ENCODE results near the gene PAFAH2. TPM values are rescaled to one million over a fixed set of nuclear protein-coding genes. Genes with fewer than 3 reads are reported as not detected.
A peak's percentile ranks its signal among the peaks of the same experiment; 100 is the strongest.

PAFAH2 gene
- total RNA-seq, 2 donors from 2014 or later = 4.3 to 5.5 TPM

DNA sequence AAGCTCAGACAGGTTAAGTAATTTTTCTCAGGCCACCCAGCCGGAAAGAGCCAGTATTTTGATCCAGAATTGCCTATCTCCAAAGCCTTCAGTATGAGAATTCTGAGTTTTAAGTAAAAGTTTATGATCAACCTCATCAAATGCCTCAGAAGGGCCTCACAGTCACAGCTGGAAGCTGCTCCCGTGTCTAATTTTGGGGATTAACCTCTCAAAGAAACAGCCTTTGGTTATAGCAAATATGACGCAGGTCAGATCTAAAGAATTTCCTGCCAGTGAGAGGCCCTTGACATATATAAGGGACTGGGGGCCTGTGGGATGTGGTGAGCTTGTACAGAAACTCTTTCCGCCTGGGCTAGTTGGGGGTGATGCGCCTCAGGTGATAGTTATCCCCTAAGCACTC, 26.0 kb upstream of the PAFAH2 start:
- H3K27ac ChIP-seq = no peak overlapping the region
- TF ChIP-seq, protein P1, sequence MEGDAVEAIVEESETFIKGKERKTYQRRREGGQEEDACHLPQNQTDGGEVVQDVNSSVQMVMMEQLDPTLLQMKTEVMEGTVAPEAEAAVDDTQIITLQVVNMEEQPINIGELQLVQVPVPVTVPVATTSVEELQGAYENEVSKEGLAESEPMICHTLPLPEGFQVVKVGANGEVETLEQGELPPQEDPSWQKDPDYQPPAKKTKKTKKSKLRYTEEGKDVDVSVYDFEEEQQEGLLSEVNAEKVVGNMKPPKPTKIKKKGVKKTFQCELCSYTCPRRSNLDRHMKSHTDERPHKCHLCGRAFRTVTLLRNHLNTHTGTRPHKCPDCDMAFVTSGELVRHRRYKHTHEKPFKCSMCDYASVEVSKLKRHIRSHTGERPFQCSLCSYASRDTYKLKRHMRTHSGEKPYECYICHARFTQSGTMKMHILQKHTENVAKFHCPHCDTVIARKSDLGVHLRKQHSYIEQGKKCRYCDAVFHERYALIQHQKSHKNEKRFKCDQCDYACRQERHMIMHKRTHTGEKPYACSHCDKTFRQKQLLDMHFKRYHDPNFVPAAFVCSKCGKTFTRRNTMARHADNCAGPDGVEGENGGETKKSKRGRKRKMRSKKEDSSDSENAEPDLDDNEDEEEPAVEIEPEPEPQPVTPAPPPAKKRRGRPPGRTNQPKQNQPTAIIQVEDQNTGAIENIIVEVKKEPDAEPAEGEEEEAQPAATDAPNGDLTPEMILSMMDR (IDR thresholded peaks at IDR 0.05) = no peak
- no peaks in the 10 kb centered on the region for H3K36me3 ChIP-seq
- DNase-seq (ENCODE audit: low spot score) = no peak
- H3K9me3 ChIP-seq = no peaks in the 10 kb centered on the region
- no peaks in the 10 kb centered on the region for H3K27me3 ChIP-seq
- no peak overlapping the region for H3K4me3 ChIP-seq
- peaks cover 0 to 45% of the 10 kb centered on the region in 2 donors for H3K4me1 ChIP-seq

DNA sequence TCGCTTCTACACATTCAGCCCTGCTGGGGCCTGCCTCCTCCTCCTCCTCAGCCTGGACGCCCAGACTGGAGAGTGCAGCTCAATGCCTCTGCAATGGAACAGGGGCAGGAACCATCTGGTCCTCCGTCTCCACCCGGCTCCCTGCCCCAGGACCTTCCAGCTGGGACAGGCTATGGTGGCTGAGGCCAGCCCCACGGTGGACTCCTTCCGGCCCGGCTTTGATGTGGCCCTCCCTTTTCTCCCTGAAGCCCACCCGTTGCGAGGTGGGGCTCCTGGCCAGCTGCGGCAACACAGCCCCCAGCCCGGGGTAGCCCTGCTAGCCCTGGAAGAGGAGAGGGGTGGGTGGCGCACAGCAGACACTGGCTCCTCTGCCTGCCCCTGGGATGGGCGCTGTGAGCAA, 25.1 kb upstream of the PAFAH2 start:
- DNase-seq (ENCODE audit: low spot score) = no peak
- TF ChIP-seq, protein P1 (IDR thresholded peaks at IDR 0.05) = no peak
- Histone ChIP-seq H3K36me3 (no peaks in the 10 kb centered on the region), H3K27ac (peak overlapping the region; percentile 82 to 84), H3K27me3 (no peaks in the 10 kb centered on the region), H3K4me3 (no peak overlapping the region), H3K9me3 (no peaks in the 10 kb centered on the region), H3K4me1 (peaks cover 0 to 45% of the 10 kb centered on the region in 2 donors)

DNA sequence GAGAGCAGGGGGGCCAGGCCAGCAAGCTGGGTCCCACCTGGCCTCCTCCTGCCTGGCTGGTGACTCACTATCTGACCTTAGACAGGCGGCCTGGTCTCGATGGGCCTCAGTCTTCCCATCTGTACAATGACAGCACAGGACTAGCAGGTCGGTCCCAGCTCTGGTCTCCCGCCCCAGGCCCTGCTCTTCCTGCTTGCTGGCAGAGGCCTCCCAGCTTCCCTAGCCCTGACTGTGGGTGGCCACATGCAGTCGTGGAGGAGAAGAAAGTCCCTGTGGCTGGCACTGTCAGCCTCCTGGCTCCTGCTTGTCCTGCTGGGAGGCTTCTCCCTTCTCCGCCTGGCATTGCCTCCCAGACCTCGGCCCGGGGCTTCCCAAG, 24.5 kb upstream of the PAFAH2 start:
- H3K27ac ChIP-seq = peak overlapping the region; percentile 82 to 84
- no peak for DNase-seq (ENCODE audit: low spot score)
- H3K9me3 ChIP-seq = no peaks in the 10 kb centered on the region
- H3K36me3 ChIP-seq = no peaks in the 10 kb centered on the region
- peaks cover 0 to 51% of the 10 kb centered on the region in 2 donors for H3K4me1 ChIP-seq
- no peak overlapping the region for H3K4me3 ChIP-seq
- H3K27me3 ChIP-seq = no peaks in the 10 kb centered on the region
- TF ChIP-seq, protein P1 (IDR thresholded peaks at IDR 0.05) = no peak

DNA sequence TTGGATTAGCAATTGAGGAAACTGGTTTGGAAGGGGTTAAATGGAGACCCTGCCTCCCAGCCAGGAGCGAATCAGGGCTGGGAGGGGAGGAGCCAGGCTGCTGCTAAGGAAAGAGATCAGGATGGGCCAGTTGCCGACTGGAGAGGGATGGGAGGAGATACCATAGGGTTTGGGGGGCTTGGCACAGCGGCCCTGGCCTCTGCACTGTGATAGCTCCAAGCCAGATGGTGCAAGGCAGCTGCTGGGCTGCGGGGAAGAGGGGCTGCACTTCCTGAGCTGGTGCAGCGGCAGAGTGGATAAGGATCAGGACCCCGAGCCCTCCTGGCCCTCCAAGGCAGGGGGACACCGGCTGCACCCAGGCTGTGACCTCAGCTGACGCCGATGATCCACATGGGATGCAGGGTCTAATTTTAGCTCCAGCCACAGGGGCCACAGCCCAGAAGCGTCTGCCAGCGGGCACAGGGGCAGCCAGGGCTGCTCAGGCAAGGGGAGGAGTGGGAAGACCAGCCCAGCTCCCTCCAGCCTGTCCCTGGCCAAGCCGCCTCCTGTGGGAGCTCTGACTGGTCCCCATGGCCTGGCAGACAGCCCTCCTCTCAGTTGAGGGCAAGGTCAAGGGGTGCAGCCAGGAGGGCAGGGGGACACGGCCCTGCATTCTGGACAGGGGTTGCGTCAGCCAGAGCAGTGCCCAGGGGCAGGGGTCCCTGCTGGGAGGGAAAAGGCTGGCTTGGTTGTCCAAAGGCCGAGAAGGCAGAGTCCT, 24.0 kb upstream of the PAFAH2 start, which contains the start of gene EXTL1:
TSS of gene EXTL1 (plus strand) at position 129 of the 757 bp plus-strand sequence. CDS start 872 bp downstream, outside the sequence.
- Histone ChIP-seq H3K4me1 (peaks cover 0 to 56% of the 10 kb centered on the region in 2 donors), H3K36me3 (no peaks in the 10 kb centered on the region), H3K27ac (peak within 1 kb of the TSS; percentile 82 to 84), H3K27me3 (no peaks in the 10 kb centered on the region), H3K4me3 (peak within 1 kb of the TSS in 1 of 2 donors; percentile 33), H3K9me3 (no peaks in the 10 kb centered on the region)
- TF ChIP-seq, protein P1 (IDR thresholded peaks at IDR 0.05) = no peak
- no peak for DNase-seq (ENCODE audit: low spot score)

DNA sequence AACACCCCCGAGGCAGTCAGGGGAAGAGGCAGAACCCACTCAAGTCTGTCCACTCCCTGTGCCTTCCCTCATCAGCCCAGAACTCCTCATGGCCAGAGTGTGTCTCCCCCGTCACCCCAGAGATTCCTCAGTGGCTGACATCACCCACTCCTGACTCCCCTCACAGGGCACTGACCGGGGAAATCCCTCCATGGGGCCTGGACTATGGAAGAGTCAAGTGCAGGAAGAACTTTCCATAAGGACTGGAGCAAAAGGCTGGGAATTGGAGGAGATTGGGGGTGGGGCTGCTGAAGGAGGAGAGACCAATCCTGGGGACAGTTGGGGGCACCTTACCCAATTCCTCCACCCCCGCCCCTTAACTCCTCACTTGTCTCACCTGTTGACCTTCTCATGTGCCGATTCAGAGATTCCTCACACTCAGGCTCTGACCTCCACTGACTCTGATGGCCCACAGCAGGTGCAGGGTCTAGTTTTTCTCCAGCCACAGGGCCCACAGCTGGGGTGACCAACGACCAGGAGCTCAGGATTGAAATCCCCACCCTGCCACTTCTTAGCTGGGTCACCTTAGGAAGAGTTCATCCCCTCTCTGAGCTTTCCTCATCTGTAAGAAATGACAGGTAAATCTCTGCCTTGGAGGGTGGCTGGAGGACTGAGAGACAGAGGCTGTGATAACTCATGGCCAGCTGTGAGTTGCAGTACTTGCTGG, 23.2 kb upstream of the PAFAH2 start:
- Histone ChIP-seq H3K4me1 (peaks cover 0 to 62% of the 10 kb centered on the region in 2 donors), H3K9me3 (no peaks in the 10 kb centered on the region)

More for the DNA sequence above, 23.2 kb upstream of the PAFAH2 start:
- Histone ChIP-seq H3K27ac (peak overlapping the region; percentile 82 to 84), H3K4me3 (peak overlapping the region in 1 of 2 donors; percentile 33), H3K36me3 (no peaks in the 10 kb centered on the region), H3K27me3 (no peaks in the 10 kb centered on the region)
- TF ChIP-seq, protein P1 (IDR thresholded peaks at IDR 0.05) = no peak
- DNase-seq (ENCODE audit: low spot score) = no peak
